T follicular helper cell (primary cell): ENCODE data around the gene SLC17A6.

Experiments used
- DNase-seq: peaks from one replicate; pipeline ENCODE4 v3.0.0-alpha.2; 2020; ENCODE audit warnings: low read depth

SLC17A6 gene

GRCh38 chr11:22389526-22390282 lies 51.5 kb downstream of the SLC17A6 start:
- no peak for DNase-seq

- no peak for DNase-seq
These were observed 52.1 kb downstream of the SLC17A6 start for GRCh38 chr11:22390283-22390655.

DNA sequence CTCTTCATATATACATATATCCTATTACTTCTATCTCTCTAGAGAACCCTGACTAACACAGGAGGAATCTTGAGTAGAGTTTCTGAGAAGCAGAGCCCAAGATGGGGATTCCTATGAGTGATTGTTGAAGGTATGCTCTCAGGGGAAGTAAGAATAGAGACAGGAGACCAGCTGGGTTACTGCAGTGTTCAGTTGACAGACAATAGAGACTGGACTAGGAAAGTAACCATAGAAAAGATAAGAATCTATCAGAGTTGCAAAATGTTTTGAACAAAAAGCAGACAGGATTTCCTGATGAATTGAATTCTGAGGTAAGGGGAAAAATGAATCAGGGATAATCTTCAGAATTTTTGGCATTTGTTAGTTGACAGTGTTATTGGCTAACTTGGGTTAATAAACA lies 54.4 kb downstream of the SLC17A6 start:
- no peak for DNase-seq

GRCh38 chr11:22405377-22405776 lies 67.2 kb downstream of the SLC17A6 start:
- DNase-seq: no peak

- no peak for DNase-seq
These were observed 69.1 kb downstream of the SLC17A6 start for GRCh38 chr11:22407267-22407666.

GRCh38 chr11:22407921-22408320 lies 69.7 kb downstream of the SLC17A6 start:
- DNase-seq: no peak

DNA sequence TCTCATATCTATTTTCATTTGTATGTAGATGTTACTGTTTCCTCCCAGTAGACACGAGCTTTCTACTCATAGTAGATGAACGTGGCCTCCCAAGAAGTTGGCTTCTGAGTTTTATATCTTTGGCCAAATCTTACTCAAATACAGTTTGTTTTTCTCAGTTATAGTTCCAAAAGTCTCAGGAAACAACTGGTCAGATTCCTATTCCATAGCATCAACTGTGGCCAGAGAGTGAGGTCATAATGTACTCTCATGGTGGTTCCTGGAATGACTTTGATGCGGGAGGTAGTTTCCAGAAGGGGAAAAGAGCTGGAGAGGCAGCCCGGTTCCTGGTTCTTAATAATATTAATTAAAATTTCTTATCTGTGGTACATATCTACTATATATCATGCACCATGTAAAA lies 77.3 kb downstream of the SLC17A6 start:
- DNase-seq: no peak

- no peak for DNase-seq
These were observed 78.3 kb downstream of the SLC17A6 start for GRCh38 chr11:22416462-22416861.

GRCh38 chr11:22426915-22427314 lies 88.7 kb downstream of the SLC17A6 start:
- no peak for DNase-seq
